Mononuclear cell (primary cell): ENCODE data around the gene PIEZO2. TPM values are rescaled to one million over a fixed set of nuclear protein-coding genes. Genes with fewer than 3 reads are reported as not detected.
"Not testable (repeated sequence)": the region's sequence is repeated elsewhere in the genome, so short reads cannot be mapped to it uniquely, and the experiment has no call there.

Source experiments
- H3K27me3 ChIP-seq: 2 replicates; pipeline ENCODE4 v1.6.0; 2011; ENCODE audit warnings: low read length, control low read depth; ENCODE audit not compliant: insufficient read depth
- H3K4me1 ChIP-seq: 2 replicates; pipeline ENCODE4 v1.5.1; 2011; ENCODE audit warnings: mild to moderate bottlenecking, low read length, control low read depth; ENCODE audit not compliant: insufficient read depth
- H3K4me3 ChIP-seq: 2 replicates; pipeline ENCODE4 v1.5.1; 2011; ENCODE audit warnings: mild to moderate bottlenecking, low read length, moderate library complexity
- H3K9me3 ChIP-seq: 2 replicates; pipeline ENCODE4 v1.5.1; 2011; ENCODE audit warnings: low read depth, mild to moderate bottlenecking, control low read depth, low read length
- total RNA-seq: library from RNA; depleted of rRNA; stranded (reverse); fragments of >200 nt; gene quantifications from one replicate; pipeline ENCODE4 v1.2.3, GENCODE V29; 2012

The PIEZO2 gene
- total RNA-seq, 1 donor, result 0.21 TPM

DNA sequence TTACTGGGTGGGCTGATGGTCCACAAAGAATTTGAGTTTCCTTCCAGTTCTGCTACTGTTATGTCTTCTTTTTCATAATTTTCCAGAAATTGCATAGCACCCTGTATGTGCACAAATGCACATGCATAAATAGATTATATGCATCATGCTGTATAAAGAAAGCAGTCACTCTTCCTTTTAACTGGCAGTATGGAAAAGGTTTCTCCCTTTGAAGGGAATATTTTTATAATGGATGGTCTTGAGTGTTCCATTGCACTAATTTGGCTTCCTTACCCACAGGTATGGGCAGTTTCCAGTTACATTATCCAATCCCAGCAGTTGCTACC, 469.1 kb downstream of the PIEZO2 start:
- H3K4me1 ChIP-seq, result no peaks in the 10 kb centered on the region
- no peak overlapping the region for H3K4me3 ChIP-seq
- no peaks in the 10 kb centered on the region for H3K27me3 ChIP-seq
- H3K9me3 ChIP-seq, result no peaks in the 10 kb centered on the region

DNA sequence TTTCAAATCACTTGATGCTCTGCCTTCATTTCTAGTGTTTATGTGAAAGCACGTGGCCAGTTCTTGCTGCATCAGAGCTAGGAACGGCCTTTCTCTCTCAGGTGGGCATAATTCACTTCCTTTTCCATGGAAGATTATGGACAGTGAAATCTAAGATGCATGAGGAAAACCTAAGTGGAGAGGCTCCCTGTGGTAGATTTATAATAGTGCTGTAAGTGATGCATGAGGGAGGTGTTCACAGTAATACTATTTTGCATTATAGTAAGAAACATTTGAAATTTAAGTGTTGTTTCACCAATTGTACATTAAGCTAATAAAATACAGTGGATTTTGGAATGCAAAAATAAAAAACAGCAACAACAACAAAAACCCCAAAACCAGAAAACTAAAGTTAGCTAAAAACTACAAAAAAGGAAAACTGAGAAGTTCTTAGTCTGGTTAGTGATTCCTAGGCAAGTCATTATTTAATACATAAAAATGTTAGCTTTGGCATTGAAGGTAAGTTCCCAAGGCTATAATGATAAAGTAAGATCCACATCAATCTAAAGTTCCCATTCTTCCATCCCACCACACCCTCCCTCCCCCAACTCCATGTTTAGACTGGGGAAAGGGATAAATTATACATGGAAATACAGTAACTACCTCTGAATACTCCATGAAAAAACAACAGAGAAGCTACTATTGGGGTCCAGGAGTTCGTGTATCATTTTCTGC, 469.7 kb downstream of the PIEZO2 start:
- H3K4me3 ChIP-seq, result no peak overlapping the region
- no peaks in the 10 kb centered on the region for H3K4me1 ChIP-seq
- no peaks in the 10 kb centered on the region for H3K9me3 ChIP-seq
- H3K27me3 ChIP-seq, result no peaks in the 10 kb centered on the region

DNA sequence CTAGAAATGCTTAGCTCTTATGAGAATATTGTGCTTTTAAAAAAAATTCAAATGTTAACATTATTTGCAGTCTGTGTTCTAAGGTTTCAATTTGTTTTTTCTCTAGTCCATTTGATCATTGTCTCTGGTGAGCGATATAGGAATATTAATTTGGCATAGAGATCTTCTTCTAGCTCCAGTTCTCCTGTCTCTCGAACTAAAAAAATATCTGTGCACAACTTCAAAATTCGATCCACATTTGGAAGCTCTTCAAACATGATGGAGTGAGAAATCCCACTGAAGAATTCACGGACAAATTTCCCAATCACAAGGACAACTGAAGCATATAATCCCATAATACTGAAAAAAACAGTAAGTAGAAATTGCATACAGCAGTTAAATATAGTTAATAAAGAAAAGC, 477.9 kb downstream of the PIEZO2 start:
- Histone ChIP-seq H3K27me3 (no peaks in the 10 kb centered on the region), H3K4me1 (no peaks in the 10 kb centered on the region), H3K9me3 (no peaks in the 10 kb centered on the region), H3K4me3 (no peak overlapping the region)

DNA sequence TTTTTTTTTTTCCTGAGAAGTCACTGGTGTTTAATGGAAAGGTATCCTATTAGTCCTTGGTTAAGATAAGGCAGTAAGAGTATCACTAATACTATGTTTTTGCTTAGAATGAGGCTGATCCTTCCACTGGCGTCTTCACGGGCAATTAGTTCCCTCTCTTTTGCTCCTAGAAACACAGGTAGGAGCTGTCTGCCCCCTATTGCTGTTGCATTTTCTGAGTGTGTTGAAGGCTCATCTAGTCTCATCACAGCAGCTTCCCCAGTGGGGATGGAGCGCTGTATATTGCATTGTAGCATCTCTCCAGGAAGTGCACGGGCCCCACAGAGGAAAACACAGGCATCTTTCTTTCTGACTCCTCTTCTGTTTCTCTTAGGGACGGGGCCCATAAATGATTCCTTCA, 478.5 kb downstream of the PIEZO2 start:
- no peaks in the 10 kb centered on the region for H3K4me1 ChIP-seq
- H3K4me3 ChIP-seq, result no peak overlapping the region
- H3K27me3 ChIP-seq, result no peaks in the 10 kb centered on the region
- H3K9me3 ChIP-seq, result no peaks in the 10 kb centered on the region

DNA sequence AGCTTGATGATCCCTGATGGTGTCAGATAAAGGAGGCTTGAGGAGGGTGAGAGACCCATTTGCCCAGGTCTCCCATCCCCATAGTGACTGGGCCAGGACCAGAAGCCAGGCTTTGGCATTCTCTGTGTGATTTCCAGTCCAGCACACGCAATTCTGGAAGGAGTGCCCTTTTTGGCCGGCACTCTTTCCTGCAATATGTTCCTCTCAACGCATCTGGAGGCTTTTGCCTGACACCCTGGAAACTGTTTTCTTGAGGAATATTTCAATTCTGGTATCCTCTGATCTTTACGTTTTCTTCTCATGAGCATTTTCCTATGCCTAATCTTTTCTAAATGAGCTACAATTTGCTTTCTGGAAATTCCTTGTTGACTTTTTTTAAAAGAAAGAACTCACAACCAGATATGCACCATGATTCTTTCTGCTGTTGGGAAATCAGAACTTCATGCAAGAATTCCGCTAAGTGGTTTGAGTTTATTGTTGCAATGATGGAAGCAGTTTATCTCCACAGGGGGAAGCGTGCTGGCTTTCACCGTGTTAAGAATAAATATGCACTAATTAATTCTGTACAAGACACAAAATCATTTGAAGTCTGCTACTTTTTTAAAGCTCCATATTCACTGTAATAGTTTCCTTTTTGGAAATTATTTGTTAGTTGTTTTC, 479.8 kb downstream of the PIEZO2 start:
- no peaks in the 10 kb centered on the region for H3K9me3 ChIP-seq
- H3K4me1 ChIP-seq, result no peaks in the 10 kb centered on the region
- no peaks in the 10 kb centered on the region for H3K27me3 ChIP-seq
- no peak overlapping the region for H3K4me3 ChIP-seq

DNA sequence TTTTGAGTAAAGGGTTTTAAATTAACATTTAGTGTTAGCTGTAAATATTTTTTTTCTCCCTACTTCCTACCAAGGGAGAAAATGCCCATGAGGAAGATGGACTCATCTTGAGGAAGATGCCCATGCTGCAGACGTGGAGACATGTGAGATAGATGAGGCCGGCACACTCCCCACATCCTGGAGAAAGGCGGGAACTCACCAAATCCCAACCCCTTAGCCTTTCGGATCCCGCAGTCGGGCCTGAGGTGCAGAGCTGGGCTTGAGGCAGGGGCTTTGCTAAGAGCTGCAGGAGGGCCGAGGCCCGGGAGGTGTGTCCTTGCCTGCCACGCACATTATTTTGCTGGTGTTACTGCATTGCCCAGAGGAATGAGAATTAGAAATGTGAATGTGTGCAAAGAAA, 485.6 kb downstream of the PIEZO2 start:
- Histone ChIP-seq H3K27me3 (no peaks in the 10 kb centered on the region), H3K4me3 (no peak overlapping the region), H3K9me3 (no peaks in the 10 kb centered on the region), H3K4me1 (no peaks in the 10 kb centered on the region)

DNA sequence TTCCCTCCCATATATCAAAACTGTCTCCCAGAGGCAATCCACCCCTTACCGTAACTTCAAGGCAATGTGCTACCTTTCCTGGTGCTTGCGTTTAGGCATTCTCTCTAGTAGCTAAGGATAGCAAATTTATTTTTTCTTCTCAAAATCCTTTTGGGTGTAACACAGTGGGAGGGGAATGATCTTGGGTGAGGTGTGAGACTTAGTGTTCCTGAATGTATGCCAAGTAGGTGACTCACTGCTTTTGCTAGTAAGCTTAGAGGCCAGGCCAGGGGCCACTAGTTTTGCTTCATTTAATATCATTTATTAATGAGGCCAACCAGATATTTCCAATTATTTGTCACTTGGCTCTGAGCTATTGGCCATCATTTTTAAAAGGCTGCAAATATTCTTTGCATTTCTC, 488.1 kb downstream of the PIEZO2 start:
- no peak overlapping the region for H3K4me3 ChIP-seq
- H3K4me1 ChIP-seq, result no peaks in the 10 kb centered on the region
- no peaks in the 10 kb centered on the region for H3K9me3 ChIP-seq
- H3K27me3 ChIP-seq, result no peaks in the 10 kb centered on the region

DNA sequence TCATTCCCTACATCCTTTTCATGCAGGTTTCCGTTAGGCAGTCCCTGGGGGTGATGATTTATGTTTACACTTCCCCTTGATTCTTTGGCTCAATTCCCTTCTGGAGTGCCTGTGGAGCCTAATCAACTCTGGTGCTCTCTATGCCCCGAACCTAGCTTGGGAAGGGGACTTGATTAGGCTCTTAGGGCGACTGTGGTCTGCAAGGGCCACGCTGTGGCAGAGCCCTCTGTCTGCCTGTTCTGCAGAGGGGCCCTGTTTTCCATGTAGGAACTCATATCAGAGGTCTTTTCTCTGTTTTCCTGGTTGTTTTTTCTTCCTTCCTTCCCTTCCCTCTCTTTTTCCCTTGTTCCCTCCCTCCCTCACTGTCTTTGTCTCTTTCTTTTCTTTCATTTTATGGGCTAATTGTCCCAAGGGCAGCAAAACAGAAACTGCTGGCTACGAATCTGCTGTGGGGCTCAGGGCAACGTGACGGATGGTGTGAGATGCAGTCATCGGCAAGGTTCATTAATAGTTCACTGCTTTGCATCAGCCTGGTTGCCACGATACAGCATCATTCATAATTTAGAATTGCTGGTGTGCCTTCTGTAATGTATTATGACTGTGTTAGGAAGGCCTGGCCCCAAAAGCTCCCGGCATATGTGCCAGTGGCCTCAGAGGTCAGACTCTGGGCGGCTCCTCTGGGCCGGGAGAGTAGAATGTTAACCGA, 489.0 kb downstream of the PIEZO2 start:
- H3K4me1 ChIP-seq, result no peaks in the 10 kb centered on the region
- H3K9me3 ChIP-seq, result no peaks in the 10 kb centered on the region
- H3K4me3 ChIP-seq, result no peak overlapping the region
- no peaks in the 10 kb centered on the region for H3K27me3 ChIP-seq

DNA sequence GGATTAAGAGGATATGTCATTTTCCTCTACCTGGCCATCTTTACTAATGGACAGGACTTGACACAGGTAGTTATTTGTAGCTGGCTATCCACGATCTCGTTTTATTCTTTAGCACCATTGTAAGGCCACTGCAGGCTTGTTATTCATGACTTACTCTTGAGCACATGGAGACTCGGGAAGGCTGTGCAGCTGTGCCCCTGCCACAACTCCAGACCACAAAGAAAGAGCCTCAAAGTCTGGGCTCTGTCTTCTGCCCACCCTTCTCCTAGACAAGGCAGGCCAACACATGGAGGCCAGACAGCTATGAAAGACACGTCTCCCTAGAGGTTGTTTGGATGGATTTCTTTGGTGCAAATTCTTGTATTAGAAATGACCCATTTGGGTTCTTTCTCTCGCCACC, 489.8 kb downstream of the PIEZO2 start:
- no peaks in the 10 kb centered on the region for H3K9me3 ChIP-seq
- H3K4me3 ChIP-seq, result no peak overlapping the region
- H3K4me1 ChIP-seq, result no peaks in the 10 kb centered on the region
- H3K27me3 ChIP-seq, result no peaks in the 10 kb centered on the region

DNA sequence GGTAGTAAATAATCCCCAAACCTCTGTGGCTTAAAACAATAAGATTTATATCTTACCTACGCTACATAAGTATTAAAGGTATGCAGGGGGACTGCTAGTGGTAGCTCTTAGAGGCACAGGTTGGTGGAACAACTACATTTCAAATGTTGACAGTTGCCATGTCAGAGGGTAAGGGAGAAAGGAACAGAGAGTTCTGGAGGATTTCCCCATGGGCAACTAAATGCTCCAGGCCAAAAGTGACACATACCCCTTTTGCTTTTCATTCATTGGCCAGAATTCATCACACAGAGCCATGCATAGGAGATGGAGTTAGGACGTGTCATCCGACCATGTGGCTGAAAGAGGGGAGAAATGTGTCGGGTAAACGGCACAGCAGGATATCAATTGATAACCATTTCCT, 490.4 kb downstream of the PIEZO2 start:
- Histone ChIP-seq H3K4me3 (no peak overlapping the region), H3K9me3 (no peaks in the 10 kb centered on the region), H3K27me3 (no peaks in the 10 kb centered on the region), H3K4me1 (no peaks in the 10 kb centered on the region)

DNA sequence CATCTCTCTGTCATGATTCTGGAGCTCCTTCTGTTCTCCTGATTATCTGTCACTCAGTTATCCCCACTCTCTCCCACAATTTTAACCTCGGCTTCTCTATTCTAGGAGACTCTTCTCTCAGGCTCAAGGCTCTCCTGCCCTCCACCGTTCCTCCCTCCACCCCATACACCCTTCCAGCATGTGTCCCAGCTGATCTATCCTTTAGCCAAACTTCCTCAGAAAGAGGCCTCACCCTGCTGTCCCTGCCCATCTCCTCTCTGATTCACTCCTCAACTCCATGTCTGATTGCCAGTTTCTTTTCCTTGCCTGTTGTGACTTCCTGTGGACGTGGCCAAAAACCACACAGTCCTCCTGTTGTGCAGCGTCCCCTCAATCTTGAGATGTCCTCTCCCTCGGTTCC, 505.4 kb downstream of the PIEZO2 start:
- H3K4me1 ChIP-seq, H3K9me3 ChIP-seq, H3K4me3 ChIP-seq, H3K27me3 ChIP-seq: not testable (repeated sequence)

DNA sequence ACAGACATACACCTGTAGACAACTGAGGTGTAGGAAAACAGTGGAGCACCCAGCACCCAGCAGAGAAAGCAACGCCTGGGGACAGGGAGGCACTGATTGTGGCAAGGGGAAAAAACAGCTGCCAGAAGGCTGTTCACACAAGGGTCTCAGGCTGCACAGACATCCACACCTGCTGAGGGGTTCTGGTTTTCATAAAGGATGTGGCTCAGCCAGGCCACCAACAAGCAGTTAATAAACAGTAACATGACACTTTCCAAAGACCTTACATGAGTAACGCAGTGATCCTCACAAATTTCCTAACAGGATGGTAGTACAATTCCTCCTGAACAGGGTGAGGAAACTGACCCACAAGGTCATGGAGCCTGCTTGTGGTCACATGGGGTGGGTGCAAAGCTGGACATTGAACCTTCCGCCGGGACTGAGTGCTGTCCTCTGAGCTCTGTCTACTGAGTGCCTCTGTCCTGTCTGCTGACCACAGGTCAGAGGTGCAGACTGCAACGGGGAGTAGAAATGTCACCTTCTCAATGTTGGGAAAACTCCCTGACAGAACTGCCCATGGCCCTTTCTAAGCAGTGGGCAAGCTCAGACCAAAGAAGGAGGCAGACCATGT, 506.3 kb downstream of the PIEZO2 start:
- not testable (repeated sequence) for H3K4me3 ChIP-seq, H3K4me1 ChIP-seq, H3K9me3 ChIP-seq, H3K27me3 ChIP-seq

DNA sequence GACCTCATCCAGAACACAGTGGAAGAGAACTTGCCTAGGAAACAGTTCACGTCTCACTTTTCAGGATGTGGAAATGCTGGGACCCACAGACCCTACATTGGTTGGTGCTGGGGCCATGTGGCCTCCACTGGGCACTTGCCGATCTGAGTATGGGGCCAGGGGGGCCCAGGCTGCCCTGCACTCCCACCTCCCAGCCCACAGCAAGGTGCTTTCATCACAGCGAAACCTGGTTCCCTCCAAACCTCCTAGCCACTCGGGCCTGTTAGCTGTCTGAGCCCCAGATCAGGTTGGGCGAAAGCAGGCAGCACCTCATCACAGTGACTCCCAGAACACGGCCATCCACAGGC, 510.9 kb downstream of the PIEZO2 start:
- not testable (repeated sequence) for H3K9me3 ChIP-seq, H3K27me3 ChIP-seq, H3K4me1 ChIP-seq, H3K4me3 ChIP-seq

DNA sequence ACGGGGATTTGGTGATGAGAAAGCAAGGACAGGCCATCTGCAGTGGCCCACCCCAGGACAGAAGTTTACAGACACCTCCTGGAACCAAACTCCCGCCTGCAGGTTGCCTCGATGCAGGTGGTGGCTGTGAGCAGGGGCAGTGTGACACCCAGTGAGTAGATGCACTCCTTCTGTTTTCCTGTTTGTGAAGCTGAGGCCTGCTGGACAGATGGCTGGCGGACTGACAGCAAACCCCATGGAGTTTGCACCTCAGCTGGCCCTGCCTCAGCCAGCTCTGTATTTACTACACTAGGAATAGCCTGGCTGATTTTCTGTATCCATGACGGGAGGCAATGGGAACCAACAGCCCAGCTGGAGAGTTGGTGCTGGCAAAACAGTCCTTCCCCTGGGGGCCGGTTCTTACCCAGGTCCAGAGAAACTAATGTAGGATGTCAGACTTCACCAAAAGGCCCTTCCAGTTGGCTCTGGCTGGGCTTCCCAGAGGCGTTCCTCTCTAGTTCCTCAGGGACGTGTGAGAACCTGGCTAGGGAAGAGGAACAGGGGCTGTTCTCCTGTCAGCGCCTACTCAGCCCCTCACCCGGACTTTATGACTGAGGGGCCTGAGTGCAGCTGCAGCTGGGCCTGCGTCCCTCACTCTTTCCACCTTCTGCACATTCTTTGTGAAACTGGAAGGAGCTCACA, 511.4 kb downstream of the PIEZO2 start:
- not testable (repeated sequence) for H3K4me3 ChIP-seq, H3K4me1 ChIP-seq, H3K9me3 ChIP-seq, H3K27me3 ChIP-seq

DNA sequence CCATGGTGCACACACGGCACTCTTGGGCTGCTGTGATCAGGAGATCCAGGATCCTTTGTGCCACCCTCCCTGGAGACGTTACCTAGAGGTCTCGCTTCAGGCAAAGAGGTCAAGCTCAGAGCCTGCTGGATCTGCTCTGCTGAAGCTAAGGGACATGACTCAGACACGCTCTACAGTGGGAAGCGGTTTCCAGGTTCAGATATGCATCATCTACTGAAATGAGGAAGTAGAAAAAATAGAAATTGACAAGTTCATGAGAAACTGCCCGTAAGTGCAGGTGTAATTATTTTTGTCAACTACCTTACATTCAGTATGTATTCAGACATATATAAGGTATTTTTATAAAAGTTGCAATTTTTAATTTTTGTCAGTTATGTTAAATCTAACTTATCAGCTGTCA, 520.3 kb downstream of the PIEZO2 start:
- not testable (repeated sequence) for H3K4me3 ChIP-seq, H3K27me3 ChIP-seq, H3K9me3 ChIP-seq
- peaks cover 10% of the 10 kb centered on the region for H3K4me1 ChIP-seq
